HUDEP-2 (cell line): ENCODE data around the gene LGALS1.
"Not testable (repeated sequence)": the region's sequence is repeated elsewhere in the genome, so short reads cannot be mapped to it uniquely, and the experiment has no call there.

Experiments used
- DNase-seq, 76 experiments: peaks; one replicate each; lab custom pipeline; 2025; ENCODE audit not compliant: unreplicated experiment in 76 of 76; lab: John Stamatoyannopoulos, UW

Gene LGALS1

DNA sequence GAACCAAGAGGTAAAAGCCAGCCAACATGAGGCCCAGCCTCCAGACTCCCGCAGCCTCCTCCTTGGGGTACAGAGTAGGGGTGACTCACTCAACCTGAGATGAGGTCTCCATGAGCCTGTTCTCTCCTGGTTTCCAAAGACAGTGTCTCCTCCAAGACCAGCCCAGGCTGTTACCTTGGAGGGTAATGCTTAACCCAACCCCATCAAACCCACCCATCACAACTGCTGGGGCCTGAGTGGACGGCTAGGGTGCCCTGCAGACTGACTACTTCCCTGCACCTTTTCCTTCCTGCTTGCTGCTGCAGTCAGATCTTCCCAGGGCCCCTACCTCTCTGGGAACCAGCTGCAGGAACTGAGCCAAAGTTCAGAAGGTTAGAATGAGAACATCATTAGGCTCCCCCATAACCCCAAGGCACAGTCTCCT is 5.6 kb downstream of the LGALS1 start:
- DNase-seq: no peak

DNA sequence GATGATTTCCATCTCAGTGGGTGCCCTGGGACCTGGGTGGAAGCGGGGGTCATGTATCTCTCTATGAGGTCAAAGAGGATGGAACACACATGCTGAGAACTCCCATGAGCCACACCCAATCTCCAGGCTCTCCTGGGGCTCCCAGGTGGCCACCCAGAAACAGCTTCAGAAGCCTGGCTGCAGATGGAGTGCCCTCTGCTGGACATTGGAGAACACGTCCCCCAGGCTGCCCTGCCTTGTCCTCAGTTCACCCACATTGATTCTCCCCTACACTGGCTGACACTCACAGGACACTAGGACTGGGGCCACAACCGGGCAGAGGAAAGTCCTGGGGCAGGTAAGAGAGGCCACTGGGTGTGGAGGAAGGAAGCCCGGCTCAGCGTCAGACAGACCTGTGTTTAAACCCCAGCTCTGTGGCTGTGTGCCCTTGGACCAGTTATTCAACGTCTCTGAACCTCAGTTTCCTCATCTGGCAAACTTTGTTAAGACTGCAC is 6.2 kb downstream of the LGALS1 start:
- DNase-seq: peak in 64 of 76 experiments; percentile 7 to 78 (median 50)

DNA sequence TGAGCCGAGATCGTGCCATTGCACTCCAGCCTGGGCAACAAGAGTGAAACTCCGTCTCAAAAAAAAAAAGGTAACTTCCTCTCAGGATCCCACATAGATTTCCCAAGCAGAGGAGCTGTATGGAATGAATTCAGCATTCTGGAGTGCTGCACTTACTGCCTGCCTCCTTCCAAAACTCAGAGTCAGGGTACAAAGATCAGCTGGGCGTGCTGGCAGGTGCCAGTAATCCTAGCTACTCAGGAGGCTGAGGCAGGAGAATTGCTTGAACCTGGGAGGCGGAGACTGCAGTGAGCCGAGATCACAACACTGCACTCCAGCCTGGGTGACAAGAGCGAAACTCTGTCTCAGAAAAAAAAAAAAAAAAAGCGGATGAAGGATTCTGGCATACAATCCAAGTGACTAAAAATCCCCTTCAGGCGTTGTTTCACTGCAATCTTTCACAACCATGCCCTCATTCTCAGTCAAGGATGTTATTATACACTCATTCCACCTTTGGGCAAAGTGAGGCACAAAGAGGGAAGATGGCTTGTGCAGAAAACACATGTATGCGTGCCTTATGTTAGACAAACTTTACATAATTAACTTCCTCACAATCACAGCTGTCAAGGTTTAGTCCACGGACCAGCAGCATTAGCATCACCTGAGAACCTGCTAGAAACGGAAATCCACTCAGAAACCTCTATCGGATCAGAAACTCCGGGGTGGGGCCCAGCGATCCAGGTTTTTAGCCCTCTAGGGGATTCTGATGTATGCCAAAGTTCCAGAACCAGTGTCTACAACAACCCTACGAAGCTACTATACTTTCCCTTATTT is 9.6 kb downstream of the LGALS1 start:
- DNase-seq: no peak

DNA sequence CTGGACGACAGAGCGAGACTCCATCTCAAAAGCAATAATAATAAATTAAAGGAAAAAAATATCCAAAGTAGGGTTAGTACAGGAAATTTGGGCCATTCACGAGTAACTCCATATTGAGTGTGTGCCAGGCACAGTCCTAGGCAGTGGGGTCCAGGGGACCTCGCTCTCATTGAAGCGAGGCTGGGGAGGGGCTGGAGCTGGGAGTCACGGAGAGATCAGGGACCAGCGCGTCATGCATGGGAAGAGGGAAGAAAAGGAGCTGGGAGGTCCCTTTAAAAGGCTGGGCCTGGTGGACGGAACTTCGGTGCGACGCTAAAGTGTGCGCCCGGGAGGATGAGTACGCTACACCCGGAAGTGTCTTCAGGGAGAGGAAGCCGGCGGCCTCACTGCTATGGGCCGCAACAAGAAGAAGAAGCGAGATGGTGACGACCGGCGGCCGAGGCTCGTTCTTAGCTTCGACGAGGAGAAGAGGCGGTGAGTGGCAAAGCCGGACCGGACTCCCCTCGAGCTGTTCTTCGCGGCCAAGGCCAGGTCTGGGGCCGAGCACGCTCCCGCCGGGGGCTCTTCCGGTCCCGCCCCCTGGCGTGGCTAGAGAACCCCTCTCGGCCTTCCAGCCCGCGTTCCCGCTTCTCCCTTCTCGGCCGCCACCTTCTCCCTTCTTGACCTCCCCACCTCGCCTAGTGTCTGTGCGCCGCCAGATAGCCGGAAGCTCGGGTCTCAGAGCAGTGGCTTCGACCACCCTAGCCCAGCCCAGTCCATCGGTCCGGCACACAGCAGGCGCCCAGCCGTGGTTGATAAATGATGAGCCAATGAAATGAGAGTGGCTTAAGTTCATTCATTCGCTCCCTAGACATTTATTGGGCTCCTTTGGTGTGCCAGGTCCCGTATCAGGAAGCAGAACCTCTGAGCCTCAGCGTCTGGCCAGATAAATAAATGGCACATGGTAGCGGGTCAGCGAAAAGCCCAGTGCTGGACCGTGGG is 10.9 kb downstream of the LGALS1 start, which contains the start of gene NOL12:
Gene NOL12 (plus strand): TSS at position 342 of the 981 bp plus-strand sequence. CDS start 50 bp downstream, at position 392.
- DNase-seq: peak in 71 of 76 experiments; percentile 12 to 82 (median 65)

DNA sequence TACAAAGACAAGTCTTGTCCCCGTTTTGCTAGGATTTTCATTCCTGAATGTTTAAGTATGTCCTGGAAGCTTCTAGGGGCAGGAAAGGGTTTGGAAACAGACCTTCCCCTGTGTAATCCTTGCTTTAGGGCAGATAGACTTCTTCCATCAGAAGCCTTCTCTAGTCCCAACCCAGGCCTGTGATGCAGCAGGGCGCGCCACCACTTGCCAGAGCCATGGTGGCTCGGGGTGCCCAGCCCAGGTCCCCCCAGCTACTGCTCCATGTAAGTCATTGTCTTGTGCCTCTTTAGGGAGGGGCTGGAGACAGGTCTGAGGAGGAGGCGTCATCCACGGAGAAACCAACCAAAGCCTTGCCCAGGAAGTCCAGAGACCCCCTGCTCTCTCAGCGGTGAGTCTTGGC is 15.0 kb downstream of the LGALS1 start:
- DNase-seq: no peak

DNA sequence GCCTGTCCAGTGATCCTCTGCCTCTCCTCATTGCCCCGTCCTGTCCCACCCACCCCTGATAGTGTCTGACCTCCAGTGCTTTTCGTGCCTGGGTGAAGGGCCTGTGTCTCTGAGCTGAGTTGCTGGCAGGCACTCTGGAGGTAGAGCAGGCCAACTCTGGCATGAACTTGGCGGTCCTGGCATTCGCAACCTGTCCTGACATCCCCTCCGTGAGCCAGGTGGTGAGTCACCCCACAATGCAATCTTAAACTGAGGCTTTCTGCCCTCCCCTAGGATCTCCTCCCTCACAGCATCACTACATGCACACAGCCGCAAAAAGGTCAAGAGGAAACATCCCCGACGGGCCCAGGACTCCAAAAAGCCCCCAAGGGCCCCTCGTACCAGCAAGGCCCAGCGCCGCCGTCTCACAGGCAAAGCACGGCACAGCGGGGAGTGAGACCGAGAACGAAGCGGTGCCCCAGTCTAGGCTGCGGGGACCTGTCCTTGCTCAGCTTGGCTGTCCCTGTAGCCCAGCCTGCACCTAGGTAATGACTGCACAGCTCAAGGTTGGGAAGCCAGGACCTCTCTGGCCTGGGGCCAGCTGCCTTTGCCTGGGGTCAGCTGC is 15.6 kb downstream of the LGALS1 start:
- no peak for DNase-seq

DNA sequence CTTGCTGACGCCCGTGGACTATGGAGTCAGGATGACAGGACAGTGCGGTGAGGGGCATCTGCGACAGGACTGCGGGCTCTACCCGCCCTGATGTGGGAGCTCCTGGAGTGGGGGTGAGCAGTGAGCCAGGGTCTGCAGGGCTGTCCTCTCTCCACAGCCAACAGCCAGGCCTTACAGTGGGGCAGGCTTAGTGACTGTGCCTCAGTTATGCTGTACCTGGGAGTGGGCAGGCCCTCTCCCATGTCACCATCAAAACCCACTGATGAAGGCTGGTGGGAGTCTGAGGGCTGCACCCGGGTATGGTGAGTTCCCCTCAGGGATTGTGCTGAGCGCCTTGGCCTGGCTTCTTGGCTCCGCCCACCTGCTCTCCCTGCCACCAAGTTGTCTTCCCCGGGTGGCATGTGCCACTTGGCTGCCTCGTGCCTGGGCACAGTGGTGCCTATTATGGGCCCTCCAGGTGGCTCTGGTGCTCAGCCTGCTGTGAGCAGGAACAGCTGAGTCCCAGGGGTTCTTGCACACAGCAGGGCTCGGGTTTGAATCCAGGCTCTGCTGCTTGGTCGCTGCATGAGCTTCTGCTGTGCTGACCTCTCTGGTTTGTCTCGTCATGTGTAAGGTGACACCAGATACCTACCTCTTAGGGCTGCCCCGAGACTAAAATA is 17.3 kb downstream of the LGALS1 start:
- no peak for DNase-seq

DNA sequence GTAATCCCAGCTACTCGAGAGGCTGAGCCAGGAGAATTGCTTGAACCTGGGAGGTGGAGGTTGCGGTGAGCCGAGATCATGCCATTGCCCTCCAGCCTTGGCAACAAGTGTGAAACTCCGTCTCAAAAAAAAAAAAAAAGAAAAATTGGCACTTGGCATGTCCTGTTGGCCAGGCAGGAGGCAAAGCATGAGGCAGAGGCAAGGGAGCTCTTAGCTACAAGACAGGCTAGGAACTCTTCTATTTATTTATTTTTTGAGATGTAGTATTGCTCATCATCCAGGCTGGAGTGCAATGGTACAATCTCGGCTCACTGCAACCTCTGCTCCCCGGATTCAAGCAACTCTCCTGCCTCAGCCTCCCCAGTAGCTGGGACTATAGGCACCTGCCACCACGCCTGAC is 18.7 kb downstream of the LGALS1 start:
- DNase-seq: not testable (repeated sequence)

DNA sequence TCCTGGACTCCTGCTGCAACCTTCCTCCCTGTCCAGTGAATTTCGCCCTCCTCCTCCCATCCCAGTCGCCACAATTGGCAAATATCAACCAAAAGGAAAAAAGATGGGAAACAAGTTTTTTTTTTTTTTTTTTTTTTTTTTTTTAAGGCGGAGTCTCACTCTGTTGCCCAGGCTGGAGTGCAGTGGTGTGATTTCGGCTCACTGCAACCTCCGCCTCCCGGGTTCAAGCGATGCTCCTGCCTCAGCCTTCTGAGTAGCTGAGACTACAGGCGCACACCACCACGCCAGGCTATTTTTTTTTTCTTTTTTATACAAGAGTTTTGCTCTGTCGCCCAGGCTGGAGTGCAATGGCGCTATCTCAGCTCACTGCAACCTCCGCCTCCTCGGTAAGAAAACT is 20.8 kb downstream of the LGALS1 start:
- not testable (repeated sequence) for DNase-seq

DNA sequence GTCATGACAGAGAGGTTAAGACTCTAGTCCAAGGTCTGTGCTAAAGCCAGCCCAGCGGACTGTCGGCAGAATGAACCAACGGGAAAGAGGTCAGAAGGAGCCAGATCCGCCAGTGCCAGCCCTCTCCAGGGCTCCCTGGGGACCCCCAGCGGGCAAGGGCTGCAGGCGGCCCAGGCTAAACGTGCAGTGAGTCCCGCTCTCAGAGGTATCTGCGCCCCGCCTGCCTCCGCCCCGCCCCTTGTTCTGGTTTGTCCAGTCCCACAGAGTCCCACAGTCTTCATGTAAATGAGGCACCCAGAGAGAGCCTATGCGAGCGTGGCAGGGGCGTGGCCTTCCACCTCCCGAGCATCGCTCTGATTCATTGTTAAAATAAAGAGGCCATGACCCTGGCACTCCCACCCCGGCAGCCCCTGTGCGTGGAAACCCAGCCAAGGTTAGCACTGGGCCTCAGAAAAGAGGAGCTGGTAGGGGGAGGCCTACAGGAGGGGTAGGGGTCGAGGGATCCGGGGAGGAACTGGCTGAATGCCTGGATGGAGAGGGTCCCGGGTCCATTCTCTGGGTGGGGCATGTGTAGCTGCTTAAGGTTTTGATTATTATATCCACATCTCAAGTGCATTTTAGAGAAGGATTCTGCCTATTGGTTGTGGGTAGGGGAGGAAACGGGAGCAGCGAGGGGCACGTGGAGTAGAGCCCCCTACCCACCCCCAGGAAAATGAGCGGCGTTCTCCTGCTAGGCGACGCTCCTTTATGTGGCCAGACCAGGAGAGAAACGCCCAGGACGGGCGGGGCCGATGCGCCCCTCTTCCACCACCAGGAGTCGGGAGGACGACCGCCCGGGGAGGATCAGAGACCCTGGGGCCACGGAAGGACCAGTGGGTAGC is 21.5 kb downstream of the LGALS1 start, which contains the start of gene TRIOBP:
Gene TRIOBP (plus strand): TSS at position 392 of the 881 bp plus-strand sequence. CDS start 4,318 bp downstream, outside the sequence.
- peak in 73 of 76 experiments; percentile 23 to 95 (median 81) for DNase-seq

DNA sequence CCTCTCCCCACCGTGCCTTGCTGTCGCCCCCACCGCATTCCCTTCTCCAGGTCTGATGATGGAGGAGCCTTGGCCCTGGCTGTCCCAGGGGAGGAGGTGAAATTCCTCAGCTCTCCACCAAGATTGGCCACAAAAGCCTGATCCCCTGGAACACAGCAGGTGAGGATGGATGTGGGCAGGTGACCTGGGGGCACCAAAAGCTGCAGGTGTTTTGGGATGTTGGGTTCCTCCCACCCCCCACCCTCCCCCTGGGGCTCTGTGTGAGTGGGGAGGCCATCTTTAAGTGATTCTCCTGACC is 22.1 kb downstream of the LGALS1 start:
- no peak for DNase-seq

DNA sequence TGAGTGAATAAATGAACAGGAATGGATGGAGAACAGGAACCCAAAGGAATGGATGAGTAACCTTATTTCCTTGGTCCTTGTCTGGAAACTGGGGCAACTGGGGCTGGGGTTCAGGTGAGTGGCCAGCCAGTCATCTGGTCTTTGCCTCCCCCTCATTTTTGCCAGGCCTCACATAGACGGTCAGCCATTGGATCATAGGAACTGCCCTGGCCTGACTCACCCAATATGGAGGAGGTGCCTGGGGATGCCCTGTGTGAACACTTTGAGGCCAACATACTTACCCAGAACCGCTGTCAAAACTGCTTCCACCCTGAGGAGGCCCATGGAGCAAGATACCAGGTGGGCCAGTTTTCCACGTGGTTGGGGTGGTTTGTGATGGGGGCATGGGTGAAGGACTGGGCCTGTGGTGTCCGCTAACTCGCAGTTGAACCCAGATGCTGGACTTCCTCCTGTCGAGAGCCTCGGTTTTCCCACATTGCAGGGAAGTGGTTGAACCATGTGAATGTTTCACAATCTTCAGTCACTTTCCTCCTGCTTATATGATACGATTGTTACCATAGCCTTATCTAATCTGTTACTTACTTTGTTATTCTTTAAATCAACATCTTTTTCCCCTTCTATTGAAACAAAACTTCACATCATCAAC is 25.8 kb downstream of the LGALS1 start:
- no peak for DNase-seq

DNA sequence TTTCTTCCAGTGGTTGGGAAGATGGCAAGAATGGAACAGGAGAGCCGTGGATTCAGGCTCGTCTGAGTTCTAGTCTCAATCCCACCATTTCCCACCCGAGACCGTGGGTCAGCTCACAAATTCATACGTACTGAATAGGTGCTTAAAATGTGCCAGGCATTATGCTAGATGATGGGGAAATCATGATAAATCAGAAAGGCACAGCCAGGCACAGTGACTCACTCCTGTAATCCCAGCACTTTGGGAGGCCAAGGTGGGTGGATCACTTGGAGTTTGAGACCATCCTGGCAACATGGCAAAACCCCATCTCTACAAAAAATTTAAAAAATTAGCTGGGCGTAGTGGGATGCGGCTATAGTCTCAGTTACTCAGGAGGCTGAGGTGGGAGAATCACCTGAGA is 28.5 kb downstream of the LGALS1 start:
- DNase-seq: no peak

DNA sequence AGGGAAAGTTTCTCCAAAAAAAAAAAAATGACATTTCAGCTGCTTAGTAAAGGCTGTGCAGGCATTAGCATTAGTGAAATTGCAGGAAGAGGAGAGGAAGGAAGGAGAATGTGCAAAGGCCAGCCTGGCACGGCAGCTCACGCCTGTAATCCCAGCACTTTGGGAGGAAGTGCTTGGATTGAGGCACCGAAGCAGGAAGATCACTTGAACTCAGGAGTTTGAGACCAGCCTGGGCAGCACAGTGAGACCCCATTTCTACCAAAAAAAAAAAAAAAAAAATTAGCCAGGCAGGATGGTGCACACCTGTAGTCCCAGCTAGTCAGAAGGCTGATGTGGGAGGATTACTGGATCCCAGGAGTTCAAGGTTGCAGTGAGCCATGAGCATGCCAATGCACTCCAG is 29.2 kb downstream of the LGALS1 start:
- DNase-seq: no peak

DNA sequence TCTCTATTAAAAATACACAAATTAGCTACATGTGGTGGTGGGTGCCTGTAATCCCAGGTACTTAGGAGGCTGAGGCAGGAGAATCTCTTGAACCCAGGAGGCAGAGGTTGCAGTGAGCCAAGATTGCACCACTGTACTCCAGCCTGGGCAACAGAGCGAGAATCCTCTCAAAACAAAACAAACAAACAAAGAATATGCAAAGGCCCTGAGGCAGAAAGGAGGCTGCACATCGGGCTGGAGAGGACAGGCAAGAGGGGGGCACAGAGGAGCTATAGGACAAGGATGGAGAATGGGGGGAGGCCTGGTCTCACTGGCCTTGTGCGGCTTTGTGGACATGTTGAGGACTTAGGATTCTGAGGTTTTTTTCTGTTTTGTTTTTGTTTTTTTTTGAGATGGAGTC is 29.8 kb downstream of the LGALS1 start:
- DNase-seq: no peak

DNA sequence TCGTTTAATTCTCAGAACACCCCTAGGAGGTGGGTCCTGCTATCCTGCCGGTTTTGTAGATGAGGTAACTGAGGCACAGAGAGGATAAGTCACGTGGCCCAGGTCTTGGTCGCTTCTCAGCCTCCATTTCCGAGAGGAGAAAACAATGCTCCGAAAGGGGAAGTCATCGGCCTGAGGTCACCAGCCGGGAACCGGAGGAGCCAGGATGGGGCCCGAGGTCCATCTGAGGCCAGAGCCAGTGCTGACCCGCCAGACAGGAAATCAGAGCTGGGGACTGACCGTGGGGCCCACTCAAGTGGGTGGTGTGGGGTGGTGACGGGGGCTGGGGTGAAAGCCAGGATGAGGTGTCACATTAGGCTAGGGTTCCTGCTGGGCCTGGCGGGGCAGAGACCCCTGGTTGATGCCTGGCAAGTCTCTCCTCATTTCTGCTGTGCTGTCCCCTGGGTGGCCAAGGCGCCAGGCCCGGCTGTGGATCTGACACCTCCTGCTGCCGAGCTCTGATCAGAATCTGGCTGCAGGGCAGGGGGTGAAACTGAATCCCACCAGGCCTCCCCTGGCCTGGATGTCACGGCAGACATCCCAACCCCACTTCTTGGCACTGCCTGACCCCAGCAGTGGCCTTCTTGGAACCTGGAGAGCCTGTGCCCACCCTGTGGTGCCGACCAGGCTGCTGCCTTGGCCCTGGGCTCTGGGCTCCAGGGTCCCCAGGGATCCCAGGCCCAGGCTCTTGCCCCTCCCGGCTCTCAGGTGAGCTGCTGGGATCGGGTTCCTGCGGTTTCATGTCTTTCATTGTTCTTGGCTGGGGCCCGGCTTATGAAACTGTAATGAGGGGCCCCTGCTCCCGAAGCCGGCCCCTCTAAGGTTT is 33.4 kb downstream of the LGALS1 start:
- no peak for DNase-seq

DNA sequence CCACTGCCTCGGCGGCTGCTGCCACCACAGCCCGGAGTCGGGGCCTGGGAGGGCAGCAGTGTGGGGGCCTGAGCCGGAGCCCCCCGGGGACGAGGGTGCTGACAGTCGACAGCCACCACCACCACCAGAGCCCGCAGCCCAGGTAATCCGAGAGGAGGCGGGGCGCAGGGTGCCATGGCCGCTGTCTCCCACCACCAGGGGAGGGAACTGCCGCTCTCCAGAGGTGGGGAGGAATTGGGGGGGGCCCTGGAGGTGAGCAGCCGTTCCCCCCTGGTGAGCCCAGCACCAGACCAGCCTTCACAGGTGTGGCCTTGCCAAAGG is 34.0 kb downstream of the LGALS1 start:
- DNase-seq: no peak

DNA sequence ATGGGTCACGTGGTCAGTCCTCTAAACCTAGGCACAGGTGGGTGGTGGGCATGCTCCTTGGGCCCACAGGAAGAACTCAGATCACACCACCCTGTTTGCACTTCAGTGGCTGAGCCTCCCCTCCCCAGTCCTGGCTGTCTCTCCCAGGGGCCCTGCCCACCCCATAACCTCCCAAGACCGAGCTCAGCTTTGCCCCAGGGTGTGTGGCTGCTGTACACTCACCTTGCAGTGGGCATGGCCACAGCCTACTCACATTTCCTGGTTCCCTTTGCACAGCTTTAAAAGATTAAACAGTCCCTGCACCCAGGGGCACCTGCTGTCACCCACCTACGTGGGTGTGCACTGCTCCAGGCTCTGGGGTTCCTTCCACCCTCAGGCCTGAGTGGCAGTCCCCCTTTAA is 35.2 kb downstream of the LGALS1 start:
- no peak for DNase-seq
